HG03175 (cell line): ENCODE results near the gene TICRR.

Source experiments
- ATAC-seq: cut with Tn5 transposase; IDR thresholded peaks from one replicate; pipeline ENCODE4 v1.9.1; 2021; ENCODE audit warnings: mild to moderate bottlenecking, moderate library complexity; ENCODE audit not compliant: unreplicated experiment

The TICRR gene

DNA sequence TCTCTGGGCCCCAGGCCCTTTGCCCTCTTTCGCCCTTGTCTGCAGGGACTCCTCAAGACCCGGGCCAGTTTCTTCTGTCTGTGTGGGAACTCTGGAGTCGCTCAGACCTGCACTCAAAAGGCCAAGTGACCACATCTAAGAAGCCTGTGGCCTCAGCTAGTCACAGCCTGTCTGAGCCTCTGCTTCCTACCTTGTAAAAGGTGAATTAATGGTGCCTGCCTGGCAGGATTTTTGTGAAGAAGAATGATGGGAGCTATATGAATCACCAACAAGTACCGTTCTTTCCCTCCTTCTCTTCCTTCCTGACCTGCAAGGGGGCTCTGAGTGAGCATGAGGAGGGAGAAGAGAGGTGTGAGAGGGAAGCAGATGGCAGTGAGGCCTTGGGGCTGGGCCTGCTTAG is 96.4 kb downstream of the TICRR start:
- no peak for ATAC-seq

DNA sequence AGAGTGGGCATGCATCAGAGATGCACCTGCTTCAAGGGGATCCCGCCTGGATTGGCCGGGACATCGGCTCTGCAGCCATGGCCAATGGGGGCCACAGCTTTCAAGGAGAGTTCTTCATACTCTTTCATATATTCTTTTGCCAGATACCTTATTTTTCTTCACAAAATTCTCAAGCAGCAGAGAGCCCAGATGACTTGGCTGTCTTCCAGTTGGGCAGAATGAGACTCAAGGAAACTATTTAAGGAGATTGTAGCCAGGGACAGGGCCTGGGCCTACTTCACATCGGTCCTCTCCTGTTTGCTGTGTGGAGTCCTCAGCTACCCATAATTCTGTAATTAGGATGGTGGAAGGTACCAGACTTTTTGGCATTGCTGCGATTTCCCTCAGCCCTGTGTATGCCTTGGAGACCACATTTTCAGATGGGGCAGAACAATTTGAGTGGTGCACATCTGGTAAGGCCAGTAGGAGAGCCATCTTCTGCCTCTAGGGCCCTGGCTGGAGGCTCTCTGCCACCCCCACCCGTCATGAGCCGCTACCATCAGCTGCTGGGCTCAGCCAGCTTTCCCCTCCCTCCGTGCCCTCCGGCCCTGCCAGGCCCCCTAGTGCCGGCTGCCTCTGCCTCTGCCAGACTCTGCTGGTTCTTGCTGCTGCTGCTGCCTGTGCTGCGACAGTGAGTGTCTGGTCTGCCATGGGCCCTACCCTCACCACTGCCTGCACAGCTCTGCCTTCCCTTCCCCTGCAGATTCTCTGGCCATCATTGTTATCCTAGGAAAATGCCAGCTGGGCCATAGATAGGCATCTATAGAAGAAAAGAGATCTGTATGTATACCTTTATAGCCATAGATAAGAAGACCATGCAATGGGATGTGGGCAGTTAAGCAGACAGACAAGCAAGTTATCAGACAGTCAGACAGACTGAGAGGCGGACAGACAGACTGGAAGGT is 97.2 kb downstream of the TICRR start:
- no peak for ATAC-seq

DNA sequence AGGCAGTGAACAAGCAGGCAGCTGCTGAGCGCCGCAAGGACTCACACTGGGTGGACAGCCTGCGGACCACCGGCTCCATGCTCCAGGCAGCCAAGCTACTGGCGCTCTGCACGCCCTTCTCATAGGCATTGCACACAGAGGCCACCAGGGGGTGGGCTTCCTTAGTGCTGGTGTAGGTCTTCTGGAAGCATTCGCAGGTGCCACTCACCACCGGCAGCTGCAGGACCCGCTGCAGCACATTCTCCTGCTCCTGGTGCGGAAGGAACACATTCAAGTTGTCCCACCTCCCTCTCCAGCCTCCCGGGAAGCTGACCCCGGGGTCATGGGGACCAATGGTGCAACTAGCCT is 97.9 kb downstream of the TICRR start:
- ATAC-seq, result no peak

DNA sequence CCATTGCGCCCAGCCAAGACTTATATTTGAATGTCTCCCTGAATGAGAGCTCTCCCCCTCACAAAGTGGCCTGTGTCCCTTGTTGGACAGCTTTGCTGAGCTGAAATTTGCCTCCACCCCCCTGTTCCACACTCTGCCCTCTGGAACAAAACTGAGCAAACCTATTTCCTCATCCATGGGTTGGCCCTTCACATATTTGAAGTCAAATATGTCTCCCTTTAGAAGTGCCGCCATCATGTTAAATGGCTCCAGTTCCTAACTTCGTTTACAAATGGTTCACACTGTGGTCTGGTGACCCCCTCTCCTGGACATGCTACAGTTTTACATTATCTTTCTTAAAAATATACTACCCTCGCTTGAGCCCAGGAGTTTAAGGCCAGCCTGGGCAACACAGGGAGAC is 99.3 kb downstream of the TICRR start:
- no peak for ATAC-seq

DNA sequence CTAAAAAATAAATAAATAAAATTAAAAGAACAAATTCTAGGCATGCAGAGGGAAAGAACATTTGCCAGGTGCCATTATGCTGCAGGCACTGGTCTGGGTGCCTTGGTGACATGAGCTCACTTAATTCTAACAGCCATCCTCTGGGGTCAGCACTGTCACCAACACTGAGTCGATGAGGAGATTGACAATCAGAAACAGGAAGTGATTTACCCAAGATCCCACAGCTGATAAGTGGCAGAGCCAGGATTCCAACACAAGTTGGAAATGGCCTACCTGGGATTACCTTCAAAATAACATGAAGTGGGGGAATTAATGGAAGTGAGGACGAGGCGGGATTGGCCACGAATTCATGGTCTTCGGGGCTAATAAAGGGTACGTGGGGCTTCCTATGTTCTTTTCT is 100.3 kb downstream of the TICRR start:
- ATAC-seq, result no peak

DNA sequence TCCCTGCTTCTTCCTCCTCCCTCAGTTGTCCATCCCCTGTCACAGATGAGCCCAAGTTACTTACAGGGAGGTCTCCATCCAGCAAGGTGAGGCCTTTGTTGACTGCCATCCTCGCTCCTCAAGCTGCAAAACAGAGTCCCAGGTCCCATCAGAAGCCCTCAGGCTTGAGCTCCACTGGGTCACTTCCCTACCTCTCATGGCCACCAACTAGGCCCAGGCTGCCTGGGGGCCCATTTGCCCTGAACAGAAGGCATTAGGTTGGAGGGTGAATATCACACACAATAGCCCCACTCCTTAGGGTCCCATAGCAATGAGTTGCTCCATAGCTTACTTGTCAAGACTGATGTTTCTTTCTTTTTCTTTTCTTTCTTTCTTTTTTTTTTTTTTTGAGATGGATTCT is 102.1 kb downstream of the TICRR start:
- no peak for ATAC-seq
